ENCODE measurements around the gene AGR2.
A peak's percentile ranks its signal among the peaks of the same experiment; 100 is the strongest.

AGR2 gene

GRCh38 chr7:16850614-16851466 is 46.0 kb upstream of the AGR2 start:
- no peaks in the 10 kb centered on the region for H3K9me3 ChIP-seq (ENCODE audit: low read length)
- H3K9me2 ChIP-seq (ENCODE audit: low read depth, low read length) = no peaks in the 10 kb centered on the region
- peak overlapping the region; percentile 8; the same call in 1 of the 2 replicates for H3K4me2 ChIP-seq (ENCODE audit: low read length)
- peak overlapping the region; percentile 68 for H3K27ac ChIP-seq (ENCODE audit: low read depth, low read length, poor library complexity, severe bottlenecking)
- no peaks in the 10 kb centered on the region for H3F3A ChIP-seq (ENCODE audit: insufficient read depth, low read length)
- TF ChIP-seq EZH2 (IDR thresholded peaks at IDR 0.05; ENCODE audit: borderline replicate concordance, low read length) = no peak
- TF ChIP-seq CTCF (IDR thresholded peaks at IDR 0.05; ENCODE audit: low read length) = no peak
- H3K4me3 ChIP-seq (ENCODE audit: low read depth, low read length, poor library complexity, severe bottlenecking) = peak overlapping the region; percentile 15
- no peaks in the 10 kb centered on the region for H3K79me2 ChIP-seq (ENCODE audit: insufficient read depth, low read length)
- H3K27me3 ChIP-seq (ENCODE audit: insufficient read depth, low read length) = no peaks in the 10 kb centered on the region
- H4K20me1 ChIP-seq (ENCODE audit: insufficient read depth, low read length) = no peaks in the 10 kb centered on the region
- peaks cover 27% of the 10 kb centered on the region for H3K4me1 ChIP-seq (ENCODE audit: insufficient read depth, low read length, severe bottlenecking)
- H3K9ac ChIP-seq (ENCODE audit: low read length) = peak overlapping the region; percentile 26; the same call in 1 of the 2 replicates
- H3K36me3 ChIP-seq (ENCODE audit: insufficient read depth, low read length) = no peaks in the 10 kb centered on the region
- no peak overlapping the region for H2AFZ ChIP-seq (ENCODE audit: low read length)

- TF ChIP-seq EZH2 (IDR thresholded peaks at IDR 0.05; ENCODE audit: borderline replicate concordance, low read length) (no peak), CTCF (IDR thresholded peaks at IDR 0.05; ENCODE audit: low read length) (no peak)
- Histone ChIP-seq H3K27ac (ENCODE audit: low read depth, low read length, poor library complexity, severe bottlenecking) (no peak overlapping the region), H3K27me3 (ENCODE audit: insufficient read depth, low read length) (no peaks in the 10 kb centered on the region), H3K36me3 (ENCODE audit: insufficient read depth, low read length) (no peaks in the 10 kb centered on the region), H2AFZ (ENCODE audit: low read length) (no peak overlapping the region), H3K9ac (ENCODE audit: low read length) (no peak overlapping the region), H3K4me1 (ENCODE audit: insufficient read depth, low read length, severe bottlenecking) (peaks cover 27% of the 10 kb centered on the region), H3K79me2 (ENCODE audit: insufficient read depth, low read length) (no peaks in the 10 kb centered on the region), H3K9me3 (ENCODE audit: low read length) (no peaks in the 10 kb centered on the region), H3K4me2 (ENCODE audit: low read length) (no peak overlapping the region), H3F3A (ENCODE audit: insufficient read depth, low read length) (no peaks in the 10 kb centered on the region), H3K9me2 (ENCODE audit: low read depth, low read length) (no peaks in the 10 kb centered on the region), H3K4me3 (ENCODE audit: low read depth, low read length, poor library complexity, severe bottlenecking) (no peak overlapping the region), H4K20me1 (ENCODE audit: insufficient read depth, low read length) (no peaks in the 10 kb centered on the region)
Observed at GRCh38 chr7:16849296-16850148, 44.7 kb upstream of the AGR2 start.

GRCh38 chr7:16847381-16847860 is 42.6 kb upstream of the AGR2 start:
- H3K27ac ChIP-seq (ENCODE audit: low read depth, low read length, poor library complexity, severe bottlenecking) = no peak overlapping the region
- H3K4me1 ChIP-seq (ENCODE audit: insufficient read depth, low read length, severe bottlenecking) = peaks cover 22% of the 10 kb centered on the region
- H3K9me3 ChIP-seq (ENCODE audit: low read length) = no peaks in the 10 kb centered on the region

More at GRCh38 chr7:16847381-16847860, 42.6 kb upstream of the AGR2 start:
- Histone ChIP-seq H3K27me3 (ENCODE audit: insufficient read depth, low read length) (no peaks in the 10 kb centered on the region), H3K79me2 (ENCODE audit: insufficient read depth, low read length) (no peaks in the 10 kb centered on the region), H3K4me3 (ENCODE audit: low read depth, low read length, poor library complexity, severe bottlenecking) (no peak overlapping the region), H3F3A (ENCODE audit: insufficient read depth, low read length) (no peaks in the 10 kb centered on the region), H3K9me2 (ENCODE audit: low read depth, low read length) (no peaks in the 10 kb centered on the region), H3K9ac (ENCODE audit: low read length) (no peak overlapping the region), H4K20me1 (ENCODE audit: insufficient read depth, low read length) (no peaks in the 10 kb centered on the region), H3K36me3 (ENCODE audit: insufficient read depth, low read length) (no peaks in the 10 kb centered on the region), H2AFZ (ENCODE audit: low read length) (no peak overlapping the region), H3K4me2 (ENCODE audit: low read length) (no peak overlapping the region)
- TF ChIP-seq EZH2 (IDR thresholded peaks at IDR 0.05; ENCODE audit: borderline replicate concordance, low read length) (no peak), CTCF (IDR thresholded peaks at IDR 0.05; ENCODE audit: low read length) (no peak)
